Hepatocyte (in vitro differentiated cells): ENCODE measurements around the gene FMNL3. TPM values are rescaled to one million over a fixed set of nuclear protein-coding genes. Genes with fewer than 3 reads are reported as not detected.
A peak's percentile ranks its signal among the peaks of the same experiment; 100 is the strongest.

Experiments used
- DNase-seq: peaks from one replicate; pipeline ENCODE4 v3.0.0-alpha.2; 2016; ENCODE audit warnings: low spot score
- H2AFZ ChIP-seq: fragments of 200-600 bp; sonication (generic); 2 replicates; pipeline ENCODE4 v1.6.0; 2016; ENCODE audit warnings: antibody characterized with exemption, mild to moderate bottlenecking
- H3K27ac ChIP-seq: fragments of 200-600 bp; sonication (generic); 2 replicates; pipeline ENCODE4 v1.5.1; 2016; ENCODE audit warnings: mild to moderate bottlenecking
- H3K27me3 ChIP-seq: fragments of 200-600 bp; sonication (generic); 2 replicates; pipeline ENCODE4 v1.6.1; 2016
- H3K36me3 ChIP-seq: fragments of 200-600 bp; sonication (generic); replicated peaks from 2 replicates; pipeline ENCODE4 v1.5.1; 2016; ENCODE audit warnings: low read depth; ENCODE audit not compliant: insufficient read depth
- H3K4me1 ChIP-seq: fragments of 200-600 bp; sonication (generic); 2 replicates; pipeline ENCODE4 v1.5.1; 2016; ENCODE audit warnings: mild to moderate bottlenecking, moderate library complexity; ENCODE audit not compliant: insufficient read depth
- H3K4me2 ChIP-seq: fragments of 200-600 bp; sonication (generic); 2 replicates; pipeline ENCODE4 v1.6.0; 2016
- H3K4me3 ChIP-seq: fragments of 200-600 bp; sonication (generic); 2 replicates; pipeline ENCODE4 v1.5.1; 2016; ENCODE audit warnings: mild to moderate bottlenecking
- H3K79me2 ChIP-seq: fragments of 200-600 bp; sonication (generic); 2 replicates; pipeline ENCODE4 v1.6.0; 2017; ENCODE audit warnings: mild to moderate bottlenecking
- H3K9me2 ChIP-seq: fragments of 200-600 bp; sonication (generic); replicated peaks from 2 replicates; pipeline ENCODE4 v1.6.0; 2017; ENCODE audit warnings: mild to moderate bottlenecking; ENCODE audit not compliant: insufficient read depth
- H3K9me3 ChIP-seq: fragments of 200-600 bp; sonication (generic); 2 replicates; pipeline ENCODE4 v1.5.1; 2016; ENCODE audit warnings: low read depth, mild to moderate bottlenecking
- H4K20me1 ChIP-seq: fragments of 200-600 bp; sonication (generic); 2 replicates; pipeline ENCODE4 v1.6.0; 2016; ENCODE audit warnings: mild to moderate bottlenecking; ENCODE audit not compliant: insufficient read depth, poor library complexity, severe bottlenecking
- CTCF ChIP-seq: fragments of 200-600 bp; sonication (generic); IDR thresholded peaks from 2 replicates; pipeline ENCODE4 v1.5.1; 2016; ENCODE audit warnings: antibody characterized with exemption, mild to moderate bottlenecking; ENCODE audit not compliant: poor library complexity
- EZH2 ChIP-seq: fragments of 200-600 bp; sonication (generic); IDR thresholded peaks from 2 replicates; pipeline ENCODE4 v1.6.1; 2016; ENCODE audit warnings: antibody characterized with exemption, mild to moderate bottlenecking, borderline replicate concordance
- EZH2phosphoT487 ChIP-seq: fragments of 200-600 bp; sonication (generic); IDR thresholded peaks from one replicate; pipeline ENCODE4 v1.6.1; 2018; ENCODE audit warnings: antibody characterized with exemption, mild to moderate bottlenecking, low read depth, moderate library complexity; ENCODE audit not compliant: unreplicated experiment, severe bottlenecking
- WGBS: methylation state at CpG from one replicate; pipeline ENCODE4 v1.1.6; 2016; ENCODE audit warnings: low lambda C conversion rate; ENCODE audit errors: missing lambda C conversion rate; 5-methylcytosine and 5-hydroxymethylcytosine counted together
- polyA plus RNA-seq: library from polyadenylated mRNA; unstranded; fragments of >200 nt; fragmentation: Nextera tagmentation; extraction: Ambion mirVana; gene quantifications from 2 replicates; pipeline ENCODE4 v1.2.1, GENCODE V29; 2016
- total RNA-seq: library from RNA; depleted of rRNA; stranded (reverse); fragments of >200 nt; gene quantifications from 2 replicates; pipeline ENCODE4 v1.2.3, GENCODE V29; 2014

Gene FMNL3
- total and polyA plus RNA-seq, 2 experiments from 2014 or later: 5.8 to 8.3 TPM

GRCh38 chr12:49624921-49625577 is 82.2 kb downstream of the FMNL3 start:
- no peak overlapping the region for H2AFZ ChIP-seq
- WGBS: 82% methylated on average over 4 of the region's 4 CpGs
- H4K20me1 ChIP-seq: no peaks in the 10 kb centered on the region
- no peak overlapping the region for H3K4me3 ChIP-seq
- no peak for TF ChIP-seq EZH2
- no peak for TF ChIP-seq CTCF
- TF ChIP-seq EZH2phosphoT487: no peak
- no peaks in the 10 kb centered on the region for H3K9me2 ChIP-seq
- H3K4me1 ChIP-seq: peaks cover 10% of the 10 kb centered on the region
- H3K36me3 ChIP-seq: no peaks in the 10 kb centered on the region
- H3K4me2 ChIP-seq: no peak overlapping the region
- no peak for DNase-seq
- H3K79me2 ChIP-seq: no peaks in the 10 kb centered on the region
- H3K27ac ChIP-seq: peak overlapping the region; percentile 17
- H3K9me3 ChIP-seq: no peaks in the 10 kb centered on the region
- no peaks in the 10 kb centered on the region for H3K27me3 ChIP-seq

GRCh38 chr12:49623142-49623904 is 83.9 kb downstream of the FMNL3 start, which contains the start of gene PRPF40B:
TSS of gene PRPF40B (plus strand) at chr12:49623561. CDS start at chr12:49623591, 30 bp downstream.
- H3K4me3 ChIP-seq: peak within 1 kb of the TSS; percentile 87
- H3K36me3 ChIP-seq: no peaks in the 10 kb centered on the region
- no peaks in the 10 kb centered on the region for H3K79me2 ChIP-seq
- no peaks in the 10 kb centered on the region for H4K20me1 ChIP-seq
- DNase-seq: peak; percentile 95
- no peaks in the 10 kb centered on the region for H3K9me3 ChIP-seq
- peak within 1 kb of the TSS; percentile 89 for H2AFZ ChIP-seq
- H3K27ac ChIP-seq: peak within 1 kb of the TSS; percentile 92
- TF ChIP-seq EZH2 (no peak), CTCF (peak; percentile 64), EZH2phosphoT487 (no peak)
- H3K4me1 ChIP-seq: peaks cover 10% of the 10 kb centered on the region
- H3K27me3 ChIP-seq: no peaks in the 10 kb centered on the region
- no peaks in the 10 kb centered on the region for H3K9me2 ChIP-seq
- under 1% methylated on average over 23 of the region's 76 CpGs for WGBS
- peak within 1 kb of the TSS; percentile 90 for H3K4me2 ChIP-seq

GRCh38 chr12:49622501-49623141 is 84.6 kb downstream of the FMNL3 start:
- peak; percentile 40 for DNase-seq
- peaks cover 10% of the 10 kb centered on the region for H3K4me1 ChIP-seq
- WGBS: 5% methylated on average over 22 of the region's 22 CpGs
- H3K79me2 ChIP-seq: no peaks in the 10 kb centered on the region
- H4K20me1 ChIP-seq: no peaks in the 10 kb centered on the region
- H3K27me3 ChIP-seq: no peaks in the 10 kb centered on the region
- H2AFZ ChIP-seq: peak overlapping the region; percentile 89
- peak overlapping the region; percentile 87 for H3K4me3 ChIP-seq
- H3K9me3 ChIP-seq: no peaks in the 10 kb centered on the region
- no peak for TF ChIP-seq EZH2phosphoT487
- TF ChIP-seq CTCF: no peak
- TF ChIP-seq EZH2: no peak
- no peaks in the 10 kb centered on the region for H3K9me2 ChIP-seq
- peak overlapping the region; percentile 90 for H3K4me2 ChIP-seq
- H3K36me3 ChIP-seq: no peaks in the 10 kb centered on the region
- peak overlapping the region; percentile 92 for H3K27ac ChIP-seq
